GM12892 (cell line): Measurements from ENCODE around the gene BBLN.
A peak's percentile ranks its signal among the peaks of the same experiment; 100 is the strongest.

ENCODE experiments used
- DNase-seq: peaks from one replicate; pipeline ENCODE4 v3.0.0; 2011; ENCODE audit not compliant: insufficient read length
- FAIRE-seq: peaks from 2 replicates; lab custom pipeline; 2011; peaks lifted over from hg19 to GRCh38; lab: Jason Lieb, UNC
- POLR2A ChIP-seq: IDR thresholded peaks from 2 replicates; pipeline ENCODE4 v1.6.1; 2011; ENCODE audit warnings: low read depth, low read length, control low read depth
- POLR2AphosphoS5 ChIP-seq: IDR thresholded peaks from 2 replicates; pipeline ENCODE4 v1.6.1; 2011; ENCODE audit warnings: low read depth, low read length, control low read depth
- TAF1 ChIP-seq: IDR thresholded peaks from 2 replicates; pipeline ENCODE4 v1.6.1; 2011; ENCODE audit warnings: low read depth, mild to moderate bottlenecking, control low read depth, low read length, borderline replicate concordance

BBLN gene

GRCh38 chr9:128118971-128119665, 40.9 kb upstream of the BBLN start:
- no peak for FAIRE-seq
- TF ChIP-seq POLR2AphosphoS5 (peak; percentile 63; the same call in 1 of the 2 replicates), POLR2A (no peak)

DNA sequence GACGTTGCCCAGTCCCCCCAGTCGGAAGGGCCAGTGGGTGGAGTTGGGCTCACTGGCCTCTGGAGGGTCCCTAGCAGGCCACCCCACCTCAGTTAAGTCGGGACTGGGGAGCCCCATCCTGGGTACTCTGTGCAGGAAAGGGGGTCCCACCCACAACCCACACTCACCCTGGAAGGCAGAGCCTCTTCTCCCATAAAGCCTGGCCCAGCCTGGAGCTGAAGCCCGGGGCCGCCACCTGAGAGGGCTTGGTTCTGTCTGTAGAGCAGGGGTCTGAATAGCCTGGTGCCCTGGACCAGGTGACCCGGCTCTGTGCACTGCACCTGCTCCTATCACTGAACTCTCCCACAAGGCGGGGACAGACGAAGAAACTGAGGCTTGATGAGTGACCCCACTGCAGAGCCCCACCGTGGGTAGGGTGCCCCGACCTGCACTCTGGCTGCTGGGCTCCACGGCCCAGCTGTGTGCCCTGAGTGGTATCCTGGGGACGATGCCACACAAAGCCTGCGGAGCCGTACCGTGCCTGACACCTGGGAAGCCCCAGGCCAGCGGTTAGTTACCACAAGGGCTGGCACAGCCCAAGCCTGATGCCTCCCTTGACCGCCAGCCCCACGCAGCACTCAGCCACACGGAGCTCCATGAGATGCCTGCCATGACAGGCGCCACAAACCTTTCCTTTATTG, 39.9 kb upstream of the BBLN start:
- DNase-seq (no peak), FAIRE-seq (no peak)
- TF ChIP-seq POLR2A (no peak), POLR2AphosphoS5 (0 out of 2 replicates have a peak, but pooled peaks have one; percentile 16)

More at GRCh38 chr9:128118971-128119665, 40.9 kb upstream of the BBLN start:
- DNase-seq = no peak

GRCh38 chr9:128120741-128121465, 39.2 kb upstream of the BBLN start:
- no peak for FAIRE-seq
- no peak for DNase-seq
- TF ChIP-seq POLR2A (peak; percentile 16; the same call in 1 of the 2 replicates), TAF1 (no peak)

- TF ChIP-seq TAF1 (no peak), POLR2A (no peak), POLR2AphosphoS5 (no peak)
- FAIRE-seq (no peak), DNase-seq (no peak)
These were observed 38.6 kb upstream of the BBLN start for GRCh38 chr9:128121466-128121810.

GRCh38 chr9:128121924-128122808, 37.9 kb upstream of the BBLN start:
- FAIRE-seq = no peak
- TF ChIP-seq POLR2A (no peak), POLR2AphosphoS5 (no peak), TAF1 (no peak)
- no peak for DNase-seq

DNA sequence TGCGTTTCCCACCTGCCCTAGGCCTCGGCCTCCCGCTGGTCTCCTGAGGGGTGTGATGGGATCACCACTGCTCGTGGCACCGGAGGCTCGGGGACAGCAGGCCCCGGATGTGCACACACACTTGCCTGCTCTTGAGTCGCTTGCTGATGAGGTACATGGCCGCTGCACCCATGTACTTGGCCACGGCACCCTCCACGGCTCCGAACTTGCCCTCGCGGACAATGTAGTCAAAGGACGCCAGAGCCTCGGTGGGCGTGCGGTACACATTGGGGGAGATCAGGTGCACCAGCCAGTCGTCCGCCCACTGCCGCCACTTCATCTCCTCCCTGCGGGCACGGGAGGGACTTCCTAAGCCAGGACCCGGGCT, 37.3 kb upstream of the BBLN start:
- DNase-seq (no peak), FAIRE-seq (no peak)
- TF ChIP-seq TAF1 (no peak), POLR2A (no peak), POLR2AphosphoS5 (no peak)

- TF ChIP-seq POLR2A = no peak
- no peak for TF ChIP-seq TAF1
- TF ChIP-seq POLR2AphosphoS5 = no peak
- DNase-seq (no peak), FAIRE-seq (no peak)
These were observed 36.5 kb upstream of the BBLN start for GRCh38 chr9:128123451-128124080.

- TF ChIP-seq POLR2A = no peak
- no peak for TF ChIP-seq POLR2AphosphoS5
- TF ChIP-seq TAF1 = no peak
- FAIRE-seq (no peak), DNase-seq (no peak)
These were observed 35.6 kb upstream of the BBLN start for GRCh38 chr9:128124451-128124850.

DNA sequence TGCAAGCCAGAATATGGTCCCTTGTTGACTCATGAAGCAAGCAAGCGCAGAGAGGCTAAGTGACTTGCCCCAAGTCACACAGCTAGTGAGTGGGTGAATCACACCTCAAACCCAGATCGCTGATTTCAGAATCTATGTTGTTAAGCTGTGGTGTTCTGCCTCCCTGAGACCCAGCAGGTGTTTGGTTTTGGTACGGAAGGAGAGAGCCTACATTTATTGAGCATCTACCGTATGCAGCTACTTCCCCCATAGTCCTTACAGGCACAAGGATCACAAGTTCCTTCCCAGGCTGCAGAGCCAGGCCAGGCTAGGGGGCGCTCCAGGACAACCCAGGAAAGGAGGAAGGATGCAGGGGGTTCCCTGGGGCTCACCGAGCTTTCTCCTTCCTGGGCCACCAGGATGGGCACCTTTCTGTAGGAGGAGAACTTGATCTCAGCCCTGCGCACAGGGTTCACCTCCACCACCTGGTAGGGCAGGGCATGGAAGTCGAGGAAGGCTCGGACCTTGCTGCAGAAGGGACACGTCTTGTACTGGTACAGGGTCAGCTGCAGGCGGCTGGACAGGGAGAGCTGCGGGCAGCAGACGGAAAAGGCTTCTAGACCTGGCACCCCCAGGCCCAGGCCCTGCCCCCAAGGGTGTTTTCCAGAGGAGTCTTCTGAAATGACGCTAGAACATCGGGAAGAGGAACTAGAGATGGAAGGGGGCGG, 35.0 kb upstream of the BBLN start:
- TF ChIP-seq POLR2AphosphoS5 (no peak), TAF1 (no peak), POLR2A (no peak)
- FAIRE-seq = peak; percentile 67
- no peak for DNase-seq
